LNCaP clone FGC (cell line): ENCODE data around the gene MAN1C1.

Source experiments
- DNase-seq: peaks from one replicate; pipeline ENCODE4 v3.0.0-alpha.2; 2011; ENCODE audit warnings: low read depth
- H3K4me3 ChIP-seq: 2 replicates; pipeline ENCODE4 v1.5.1; 2011; ENCODE audit warnings: mild to moderate bottlenecking, low read depth, low read length, control low read depth
- CTCF ChIP-seq: IDR thresholded peaks from 2 replicates; pipeline ENCODE4 v1.5.1; 2012; ENCODE audit warnings: mild to moderate bottlenecking; ENCODE audit not compliant: control insufficient read depth, insufficient read depth; ENCODE audit errors: extremely low read depth

The MAN1C1 gene

GRCh38 chr1:25641329-25641725 lies 24.7 kb downstream of the MAN1C1 start:
- no peak overlapping the region for H3K4me3 ChIP-seq
- no peak for DNase-seq
- no peak for TF ChIP-seq CTCF

GRCh38 chr1:25641931-25642573 lies 25.5 kb downstream of the MAN1C1 start:
- H3K4me3 ChIP-seq, result no peak overlapping the region
- no peak for TF ChIP-seq CTCF
- DNase-seq, result no peak

GRCh38 chr1:25642574-25643108 lies 26.1 kb downstream of the MAN1C1 start:
- H3K4me3 ChIP-seq, result no peak overlapping the region
- TF ChIP-seq CTCF, result no peak

GRCh38 chr1:25643929-25644328 lies 27.3 kb downstream of the MAN1C1 start:
- H3K4me3 ChIP-seq, result no peak overlapping the region
- TF ChIP-seq CTCF, result no peak
- no peak for DNase-seq

More at GRCh38 chr1:25642574-25643108, 26.1 kb downstream of the MAN1C1 start:
- no peak for DNase-seq

- no peak for TF ChIP-seq CTCF
- no peak overlapping the region for H3K4me3 ChIP-seq
- DNase-seq, result no peak
Measured at GRCh38 chr1:25644962-25645361, 28.4 kb downstream of the MAN1C1 start.

- no peak for DNase-seq
- no peak for TF ChIP-seq CTCF
- no peak overlapping the region for H3K4me3 ChIP-seq
Measured at GRCh38 chr1:25645637-25646400, 29.2 kb downstream of the MAN1C1 start.
